Memory B cell (primary cell): Measurements from ENCODE around the gene DNAJC16.
"Not testable (repeated sequence)": the region's sequence is repeated elsewhere in the genome, so short reads cannot be mapped to it uniquely, and the experiment has no call there.

Experiments used
- ATAC-seq: fragments of 150-1000 bp; cut with Tn5 transposase; 2 replicates; pipeline ENCODE4 v1.10.0; 2021; ENCODE audit warnings: low read depth, mild to moderate bottlenecking, moderate library complexity
- DNase-seq, 2 donors: peaks; one replicate each; pipeline ENCODE4 v3.0.0; 2022; ENCODE audit warnings: low spot score in 2 of 2
- H3K27ac Mint-ChIP-seq: one replicate; pipeline ENCODE4 v1.8.0; 2022; ENCODE audit warnings: mild to moderate bottlenecking, moderate library complexity, mixed read lengths
- H3K27me3 Mint-ChIP-seq: one replicate; pipeline ENCODE4 v1.8.0; 2022; ENCODE audit warnings: mixed read lengths
- H3K36me3 Mint-ChIP-seq: one replicate; pipeline ENCODE4 v1.8.0; 2022; ENCODE audit warnings: mild to moderate bottlenecking, mixed read lengths
- H3K4me1 Mint-ChIP-seq: one replicate; pipeline ENCODE4 v1.8.0; 2022; ENCODE audit warnings: mixed read lengths
- H3K4me3 Mint-ChIP-seq: one replicate; pipeline ENCODE4 v1.8.0; 2022; ENCODE audit warnings: mild to moderate bottlenecking, moderate library complexity, mixed read lengths
- H3K9me3 Mint-ChIP-seq: one replicate; pipeline ENCODE4 v1.8.0; 2022; ENCODE audit warnings: mixed read lengths

The DNAJC16 gene

GRCh38 chr1:15515022-15515663, 11.5 kb upstream of the DNAJC16 start:
- ATAC-seq = peak; percentile 78
- no peak for DNase-seq
- Mint-ChIP-seq H3K27ac (peak overlapping the region; percentile 84), H3K36me3 (peaks cover 27% of the 10 kb centered on the region), H3K9me3 (no peaks in the 10 kb centered on the region), H3K27me3 (no peaks in the 10 kb centered on the region), H3K4me3 (no peak overlapping the region), H3K4me1 (peaks cover 22% of the 10 kb centered on the region)

- H3K4me3 Mint-ChIP-seq = no peak overlapping the region
- no peak for DNase-seq
- no peaks in the 10 kb centered on the region for H3K27me3 Mint-ChIP-seq
- no peak for ATAC-seq
- peaks cover 36% of the 10 kb centered on the region for H3K4me1 Mint-ChIP-seq
- H3K27ac Mint-ChIP-seq = no peak overlapping the region
- H3K9me3 Mint-ChIP-seq = no peaks in the 10 kb centered on the region
- H3K36me3 Mint-ChIP-seq = peaks cover 19% of the 10 kb centered on the region
These were observed 7.0 kb upstream of the DNAJC16 start for GRCh38 chr1:15519625-15520024.

GRCh38 chr1:15521206-15521906, 5.3 kb upstream of the DNAJC16 start:
- Mint-ChIP-seq H3K36me3 (peaks cover 16% of the 10 kb centered on the region), H3K4me1 (peaks cover 41% of the 10 kb centered on the region)
- not testable (repeated sequence) for H3K27me3 Mint-ChIP-seq, H3K9me3 Mint-ChIP-seq, DNase-seq, H3K27ac Mint-ChIP-seq, ATAC-seq, H3K4me3 Mint-ChIP-seq

GRCh38 chr1:15522551-15522950, 4.1 kb upstream of the DNAJC16 start:
- Mint-ChIP-seq H3K27me3 (no peaks in the 10 kb centered on the region), H3K27ac (no peak overlapping the region), H3K36me3 (peaks cover 6% of the 10 kb centered on the region), H3K4me1 (peaks cover 38% of the 10 kb centered on the region), H3K4me3 (no peak overlapping the region), H3K9me3 (no peaks in the 10 kb centered on the region)
- no peak for ATAC-seq
- DNase-seq = no peak

GRCh38 chr1:15523104-15524020, 3.3 kb upstream of the DNAJC16 start:
- no peaks in the 10 kb centered on the region for H3K9me3 Mint-ChIP-seq
- DNase-seq = no peak
- peaks cover 40% of the 10 kb centered on the region for H3K4me1 Mint-ChIP-seq

GRCh38 chr1:15524021-15524282, 2.7 kb upstream of the DNAJC16 start, which contains the start of gene CASP9:
Gene CASP9 (minus strand): TSS chr1:15524215. CDS start chr1:15524200, 15 bp downstream.
- no peaks in the 10 kb centered on the region for H3K27me3 Mint-ChIP-seq
- H3K36me3 Mint-ChIP-seq = peaks cover 2% of the 10 kb centered on the region
- peaks cover 44% of the 10 kb centered on the region for H3K4me1 Mint-ChIP-seq
- ATAC-seq (no peak), DNase-seq (no peak)
- H3K27ac Mint-ChIP-seq = peak within 1 kb of the TSS; percentile 96
- peak within 1 kb of the TSS; percentile 94 for H3K4me3 Mint-ChIP-seq
- no peaks in the 10 kb centered on the region for H3K9me3 Mint-ChIP-seq

More at GRCh38 chr1:15523104-15524020, 3.3 kb upstream of the DNAJC16 start:
- peak overlapping the region; percentile 96 for H3K27ac Mint-ChIP-seq
- ATAC-seq = no peak
- peaks cover 2% of the 10 kb centered on the region for H3K36me3 Mint-ChIP-seq
- peak overlapping the region; percentile 94 for H3K4me3 Mint-ChIP-seq
- no peaks in the 10 kb centered on the region for H3K27me3 Mint-ChIP-seq

GRCh38 chr1:15524283-15525049, 2.2 kb upstream of the DNAJC16 start:
- no peaks in the 10 kb centered on the region for H3K9me3 Mint-ChIP-seq
- peaks cover under 1% of the 10 kb centered on the region for H3K36me3 Mint-ChIP-seq
- peak overlapping the region; percentile 94 for H3K4me3 Mint-ChIP-seq
- DNase-seq (peak; percentile 99 to 100), ATAC-seq (peak; percentile 52)
- no peaks in the 10 kb centered on the region for H3K27me3 Mint-ChIP-seq
- peak overlapping the region; percentile 96 for H3K27ac Mint-ChIP-seq
- peaks cover 42% of the 10 kb centered on the region for H3K4me1 Mint-ChIP-seq

- H3K27me3 Mint-ChIP-seq = no peaks in the 10 kb centered on the region
- peak overlapping the region; percentile 96 for H3K27ac Mint-ChIP-seq
- peaks cover 40% of the 10 kb centered on the region for H3K4me1 Mint-ChIP-seq
- peak overlapping the region; percentile 94 for H3K4me3 Mint-ChIP-seq
- peak in 1 of 2 donors; percentile 98 for DNase-seq
- peaks cover 2% of the 10 kb centered on the region for H3K36me3 Mint-ChIP-seq
- peak; percentile 54 for ATAC-seq
- no peaks in the 10 kb centered on the region for H3K9me3 Mint-ChIP-seq
These were observed 1.3 kb upstream of the DNAJC16 start for GRCh38 chr1:15525050-15526020.

- peak overlapping the region; percentile 94 for H3K4me3 Mint-ChIP-seq
- DNase-seq (no peak), ATAC-seq (no peak)
- peak overlapping the region; percentile 96 for H3K27ac Mint-ChIP-seq
- peaks cover 43% of the 10 kb centered on the region for H3K4me1 Mint-ChIP-seq
- H3K9me3 Mint-ChIP-seq = no peaks in the 10 kb centered on the region
- H3K27me3 Mint-ChIP-seq = no peaks in the 10 kb centered on the region
- peaks cover 2% of the 10 kb centered on the region for H3K36me3 Mint-ChIP-seq
These were observed 593 bp upstream of the DNAJC16 start for GRCh38 chr1:15526021-15526489.

GRCh38 chr1:15531003-15531402, 4.4 kb downstream of the DNAJC16 start:
- Mint-ChIP-seq H3K36me3 (peaks cover 4% of the 10 kb centered on the region), H3K4me1 (peaks cover 24% of the 10 kb centered on the region), H3K27me3 (no peaks in the 10 kb centered on the region), H3K27ac (no peak overlapping the region), H3K9me3 (no peaks in the 10 kb centered on the region), H3K4me3 (no peak overlapping the region)
- no peak for ATAC-seq
- DNase-seq = no peak

GRCh38 chr1:15531682-15532081, 5.0 kb downstream of the DNAJC16 start:
- peaks cover 8% of the 10 kb centered on the region for H3K36me3 Mint-ChIP-seq
- no peaks in the 10 kb centered on the region for H3K27me3 Mint-ChIP-seq
- no peak overlapping the region for H3K27ac Mint-ChIP-seq
- H3K4me3 Mint-ChIP-seq = no peak overlapping the region
- H3K4me1 Mint-ChIP-seq = peaks cover 20% of the 10 kb centered on the region
- DNase-seq (no peak), ATAC-seq (no peak)
- no peaks in the 10 kb centered on the region for H3K9me3 Mint-ChIP-seq

- Mint-ChIP-seq H3K36me3 (peaks cover 29% of the 10 kb centered on the region), H3K27ac (no peak overlapping the region), H3K4me1 (peaks cover 4% of the 10 kb centered on the region), H3K9me3 (no peaks in the 10 kb centered on the region), H3K27me3 (no peaks in the 10 kb centered on the region), H3K4me3 (no peak overlapping the region)
- DNase-seq = no peak
- no peak for ATAC-seq
These were observed 12.1 kb downstream of the DNAJC16 start for GRCh38 chr1:15538771-15539170.
